SU-DHL-6 (cell line): ENCODE results near the gene NPAT.

Experiments
- H2AFZ ChIP-seq: fragments of 200-600 bp; sonication (generic); 2 replicates; pipeline ENCODE4 v1.6.1; 2014; ENCODE audit warnings: low read depth, mild to moderate bottlenecking, moderate library complexity, mixed read lengths, antibody characterized with exemption, low read length; ENCODE audit not compliant: severe bottlenecking
- H3F3A ChIP-seq: fragments of 200-600 bp; shearing (Covaris generic); 2 replicates; pipeline ENCODE4 v1.6.0; 2016; ENCODE audit warnings: antibody characterized with exemption, mild to moderate bottlenecking; ENCODE audit not compliant: insufficient read depth
- H3K27ac ChIP-seq: fragments of 200-600 bp; sonication (generic); 2 replicates; pipeline ENCODE4 v1.5.1; 2016; ENCODE audit warnings: low read depth, mild to moderate bottlenecking, low read length, moderate library complexity, mixed read lengths
- H3K27me3 ChIP-seq: fragments of 200-600 bp; sonication (generic), shearing (Covaris generic); 2 replicates; pipeline ENCODE4 v1.6.0; 2014; ENCODE audit warnings: mild to moderate bottlenecking, low read length
- H3K36me3 ChIP-seq: fragments of 200-600 bp; sonication (generic); 2 replicates; pipeline ENCODE4 v1.6.1; 2014; ENCODE audit warnings: mild to moderate bottlenecking, low read length, mixed read lengths
- H3K4me2 ChIP-seq: fragments of 300-600, 200-600 bp; shearing (Covaris generic), sonication (generic); 2 replicates; pipeline ENCODE4 v1.6.0; 2014; ENCODE audit warnings: low read length, low read depth, mild to moderate bottlenecking; ENCODE audit not compliant: poor library complexity, severe bottlenecking
- H3K4me3 ChIP-seq: fragments of 200-600 bp; sonication (generic); 2 replicates; pipeline ENCODE4 v1.5.1; 2014; ENCODE audit warnings: antibody characterized with exemption, low read length, mild to moderate bottlenecking, mixed read lengths; ENCODE audit not compliant: insufficient read depth, poor library complexity, severe bottlenecking
- H3K79me2 ChIP-seq: fragments of 200-600 bp; sonication (generic); 2 replicates; pipeline ENCODE4 v1.6.1; 2014; ENCODE audit warnings: mild to moderate bottlenecking, low read length, moderate library complexity; ENCODE audit not compliant: insufficient read depth
- H3K9ac ChIP-seq: fragments of 200-600 bp; sonication (generic); 2 replicates; pipeline ENCODE4 v1.7.0; 2014; ENCODE audit warnings: mild to moderate bottlenecking, low read length
- H3K9me2 ChIP-seq: fragments of 200-600 bp; sonication (generic); replicated peaks from 2 replicates; pipeline ENCODE4 v1.6.1; 2014; ENCODE audit warnings: low read length; ENCODE audit not compliant: insufficient read depth
- H3K9me3 ChIP-seq: fragments of 200-600 bp; sonication (generic); 2 replicates; pipeline ENCODE4 v1.6.1; 2014; ENCODE audit warnings: low read length, mixed read lengths; ENCODE audit not compliant: insufficient read depth
- H4K20me1 ChIP-seq: fragments of 200-600 bp; sonication (generic); 2 replicates; pipeline ENCODE4 v1.6.1; 2014; ENCODE audit warnings: low read depth, mild to moderate bottlenecking, antibody characterized with exemption, low read length, moderate library complexity, mixed read lengths
- CTCF ChIP-seq: fragments of 200-600 bp; sonication (generic); IDR thresholded peaks from one replicate; pipeline ENCODE4 v1.5.1; 2017; ENCODE audit warnings: antibody characterized with exemption, mild to moderate bottlenecking, low read length, moderate library complexity; ENCODE audit not compliant: insufficient read depth, poor library complexity, severe bottlenecking
- EZH2phosphoT487 ChIP-seq: fragments of 200-600 bp; sonication (generic), shearing (Covaris generic); conservative IDR thresholded peaks from 2 replicates; pipeline ENCODE4 v1.6.1; 2018; ENCODE audit warnings: mild to moderate bottlenecking, antibody characterized with exemption, low read length, moderate library complexity, mixed read lengths

The NPAT gene

GRCh38 chr11:108221371-108221770 lies 1.1 kb downstream of the NPAT start:
- H3K9ac ChIP-seq, result peak overlapping the region; percentile 94
- H2AFZ ChIP-seq, result no peak overlapping the region
- H3K9me3 ChIP-seq, result no peaks in the 10 kb centered on the region
- H3K36me3 ChIP-seq, result peaks cover 7% of the 10 kb centered on the region; the same call in 1 of the 2 replicates
- H3K27ac ChIP-seq, result peak overlapping the region; percentile 92
- peak overlapping the region; percentile 64 for H3K4me2 ChIP-seq
- no peaks in the 10 kb centered on the region for H3K27me3 ChIP-seq
- H3K79me2 ChIP-seq, result peaks cover 92% of the 10 kb centered on the region
- peaks cover 42% of the 10 kb centered on the region for H3F3A ChIP-seq
- H3K9me2 ChIP-seq, result no peaks in the 10 kb centered on the region
- peak overlapping the region; percentile 93 for H3K4me3 ChIP-seq
- H4K20me1 ChIP-seq, result peaks cover 38% of the 10 kb centered on the region
- TF ChIP-seq EZH2phosphoT487 (no peak), CTCF (no peak)

- Histone ChIP-seq H3K4me2 (peak overlapping the region; percentile 64), H3K27ac (peak overlapping the region; percentile 92), H3K9ac (peak overlapping the region; percentile 94), H3F3A (peaks cover 36% of the 10 kb centered on the region), H3K9me2 (no peaks in the 10 kb centered on the region), H3K36me3 (peaks cover 7% of the 10 kb centered on the region; the same call in 1 of the 2 replicates), H3K4me3 (peak overlapping the region; percentile 93), H3K79me2 (peaks cover 92% of the 10 kb centered on the region), H3K27me3 (no peaks in the 10 kb centered on the region), H2AFZ (no peak overlapping the region), H4K20me1 (peaks cover 39% of the 10 kb centered on the region), H3K9me3 (no peaks in the 10 kb centered on the region)
- no peak for TF ChIP-seq EZH2phosphoT487
- no peak for TF ChIP-seq CTCF
These were observed 1.6 kb downstream of the NPAT start for GRCh38 chr11:108220721-108221336.

- Histone ChIP-seq H3K36me3 (peaks cover 12% of the 10 kb centered on the region), H2AFZ (no peak overlapping the region), H3K79me2 (peaks cover 92% of the 10 kb centered on the region), H3K9me3 (no peaks in the 10 kb centered on the region), H4K20me1 (peaks cover 47% of the 10 kb centered on the region), H3K4me3 (no peak overlapping the region), H3K4me2 (peak overlapping the region; percentile 64), H3K9ac (peak overlapping the region; percentile 94; the same call in 1 of the 2 replicates), H3K27ac (no peak overlapping the region), H3K27me3 (no peaks in the 10 kb centered on the region), H3K9me2 (no peaks in the 10 kb centered on the region), H3F3A (peaks cover 19% of the 10 kb centered on the region)
- no peak for TF ChIP-seq EZH2phosphoT487
- no peak for TF ChIP-seq CTCF
These were observed 3.3 kb downstream of the NPAT start for GRCh38 chr11:108218912-108219783.
